ENCODE results near the gene CCP110.
"Not testable (repeated sequence)": the region's sequence is repeated elsewhere in the genome, so short reads cannot be mapped to it uniquely, and the experiment has no call there.

CCP110 gene

DNA sequence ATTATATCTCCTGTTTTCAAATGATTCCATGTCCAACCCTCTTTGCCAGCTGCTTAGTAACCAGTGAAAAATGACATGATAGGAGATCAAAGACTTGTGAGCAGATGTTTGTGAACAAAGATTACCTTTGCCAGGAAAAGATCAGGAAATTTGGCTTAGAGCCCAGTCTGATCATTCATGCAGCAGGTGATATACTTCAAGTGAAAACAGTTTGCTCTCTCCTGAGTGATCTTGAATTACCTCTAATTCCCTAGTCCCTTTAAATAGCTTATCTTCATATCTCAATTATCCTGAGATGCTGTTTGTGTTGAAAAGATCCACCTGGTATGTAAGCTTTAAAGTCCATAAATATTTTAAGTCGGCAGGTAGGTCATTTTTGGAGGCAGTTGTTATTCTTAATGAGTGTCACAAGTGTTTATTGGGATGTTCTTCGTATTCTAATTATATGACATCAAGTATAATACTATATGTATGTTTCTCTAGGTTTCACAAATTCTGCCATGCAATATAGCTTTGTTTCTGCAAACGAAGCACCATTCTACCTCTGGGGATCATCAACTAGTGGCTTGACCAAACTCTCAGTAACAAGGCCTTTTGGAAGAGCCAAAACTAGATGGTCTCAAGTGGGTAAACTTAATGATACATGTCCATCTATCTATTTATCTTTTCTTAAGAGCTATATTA, 18.5 kb downstream of the CCP110 start:
- no peak overlapping the region for H3K4me3 ChIP-seq (replicated peaks; ENCODE audit: low read depth, low read length)
- DNase-seq (ENCODE audit: low read depth) = no peak
- TF ChIP-seq, protein P1, sequence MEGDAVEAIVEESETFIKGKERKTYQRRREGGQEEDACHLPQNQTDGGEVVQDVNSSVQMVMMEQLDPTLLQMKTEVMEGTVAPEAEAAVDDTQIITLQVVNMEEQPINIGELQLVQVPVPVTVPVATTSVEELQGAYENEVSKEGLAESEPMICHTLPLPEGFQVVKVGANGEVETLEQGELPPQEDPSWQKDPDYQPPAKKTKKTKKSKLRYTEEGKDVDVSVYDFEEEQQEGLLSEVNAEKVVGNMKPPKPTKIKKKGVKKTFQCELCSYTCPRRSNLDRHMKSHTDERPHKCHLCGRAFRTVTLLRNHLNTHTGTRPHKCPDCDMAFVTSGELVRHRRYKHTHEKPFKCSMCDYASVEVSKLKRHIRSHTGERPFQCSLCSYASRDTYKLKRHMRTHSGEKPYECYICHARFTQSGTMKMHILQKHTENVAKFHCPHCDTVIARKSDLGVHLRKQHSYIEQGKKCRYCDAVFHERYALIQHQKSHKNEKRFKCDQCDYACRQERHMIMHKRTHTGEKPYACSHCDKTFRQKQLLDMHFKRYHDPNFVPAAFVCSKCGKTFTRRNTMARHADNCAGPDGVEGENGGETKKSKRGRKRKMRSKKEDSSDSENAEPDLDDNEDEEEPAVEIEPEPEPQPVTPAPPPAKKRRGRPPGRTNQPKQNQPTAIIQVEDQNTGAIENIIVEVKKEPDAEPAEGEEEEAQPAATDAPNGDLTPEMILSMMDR (IDR thresholded peaks at IDR 0.05; ENCODE audit: low read length, missing control alignments) = no peak

DNA sequence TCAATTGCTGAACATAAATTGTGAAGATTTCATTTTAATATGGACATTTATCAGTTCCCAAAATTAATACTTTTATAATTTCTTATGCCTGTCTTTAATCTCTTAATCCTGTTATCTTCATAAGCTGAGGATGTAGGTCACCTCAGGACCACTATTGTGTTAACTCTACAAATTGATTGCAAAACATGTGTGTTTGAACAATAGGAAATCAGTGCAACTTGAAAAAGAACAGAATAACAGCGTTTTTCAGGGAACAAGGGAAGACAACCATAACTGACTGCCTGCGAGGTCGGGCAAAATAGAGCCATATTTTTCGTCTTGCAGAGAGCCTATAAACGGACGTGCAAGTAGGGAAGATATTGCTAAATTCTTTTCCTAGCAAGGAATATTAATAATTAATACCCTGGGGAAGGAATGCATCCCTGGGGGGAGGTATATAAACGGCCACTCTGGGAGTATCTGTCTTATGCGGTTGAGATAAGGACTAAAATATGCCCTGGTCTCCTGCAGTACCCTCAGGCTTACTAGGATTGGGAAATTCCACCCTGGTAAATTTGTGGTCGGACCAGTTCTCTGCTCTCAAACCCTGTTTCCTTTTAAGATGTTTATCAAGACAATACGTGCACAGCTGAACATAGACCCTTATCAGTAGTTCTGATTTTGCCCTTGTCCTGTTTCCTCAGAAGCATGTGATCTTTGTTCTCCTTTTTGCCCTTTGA, 19.7 kb downstream of the CCP110 start:
- not testable (repeated sequence) for H3K4me3 ChIP-seq (replicated peaks; ENCODE audit: low read depth, low read length); DNase-seq (ENCODE audit: low read depth)

DNA sequence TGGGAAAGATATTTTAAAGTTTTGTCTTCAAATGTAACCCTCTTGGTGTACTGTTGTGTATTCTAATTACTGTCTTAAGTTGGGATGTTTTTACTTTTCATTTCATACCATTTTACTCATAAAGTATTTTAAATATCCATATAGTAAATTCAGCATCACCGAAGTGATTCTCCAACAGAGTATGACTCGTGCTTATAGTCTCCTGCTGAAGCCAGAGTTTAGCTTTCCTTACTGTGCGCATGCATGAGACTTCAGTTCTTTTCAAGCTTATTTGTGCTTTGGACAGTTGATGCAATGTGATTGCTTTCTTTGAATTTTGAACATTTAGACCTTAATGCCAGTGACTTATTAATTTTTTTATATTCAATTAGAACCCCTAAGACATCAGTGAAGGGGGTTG, 24.4 kb downstream of the CCP110 start:
- TF ChIP-seq, protein P1 (IDR thresholded peaks at IDR 0.05; ENCODE audit: low read length, missing control alignments) = no peak
- DNase-seq (ENCODE audit: low read depth) = no peak
- no peak overlapping the region for H3K4me3 ChIP-seq (replicated peaks; ENCODE audit: low read depth, low read length)

DNA sequence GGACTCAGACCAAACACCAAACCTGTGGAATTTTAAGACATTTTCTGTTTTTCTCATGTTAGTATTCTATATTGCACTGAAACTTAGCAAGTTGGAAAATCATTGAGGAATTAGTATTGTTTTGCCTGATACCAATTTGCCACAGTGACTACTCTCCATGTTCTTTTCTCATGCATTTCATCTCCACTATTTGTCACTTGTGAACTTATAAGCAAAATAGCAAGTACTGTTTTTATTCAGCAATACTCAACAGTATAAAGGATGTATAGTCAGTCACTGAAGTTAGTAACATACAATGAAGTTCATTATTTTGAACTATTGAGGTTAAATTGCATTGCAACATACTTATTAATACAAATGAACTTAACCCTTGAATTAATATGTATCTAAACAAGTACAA, 25.9 kb downstream of the CCP110 start:
- DNase-seq (ENCODE audit: low read depth) = no peak
- no peak overlapping the region for H3K4me3 ChIP-seq (replicated peaks; ENCODE audit: low read depth, low read length)
- TF ChIP-seq, protein P1 (IDR thresholded peaks at IDR 0.05; ENCODE audit: low read length, missing control alignments) = no peak

DNA sequence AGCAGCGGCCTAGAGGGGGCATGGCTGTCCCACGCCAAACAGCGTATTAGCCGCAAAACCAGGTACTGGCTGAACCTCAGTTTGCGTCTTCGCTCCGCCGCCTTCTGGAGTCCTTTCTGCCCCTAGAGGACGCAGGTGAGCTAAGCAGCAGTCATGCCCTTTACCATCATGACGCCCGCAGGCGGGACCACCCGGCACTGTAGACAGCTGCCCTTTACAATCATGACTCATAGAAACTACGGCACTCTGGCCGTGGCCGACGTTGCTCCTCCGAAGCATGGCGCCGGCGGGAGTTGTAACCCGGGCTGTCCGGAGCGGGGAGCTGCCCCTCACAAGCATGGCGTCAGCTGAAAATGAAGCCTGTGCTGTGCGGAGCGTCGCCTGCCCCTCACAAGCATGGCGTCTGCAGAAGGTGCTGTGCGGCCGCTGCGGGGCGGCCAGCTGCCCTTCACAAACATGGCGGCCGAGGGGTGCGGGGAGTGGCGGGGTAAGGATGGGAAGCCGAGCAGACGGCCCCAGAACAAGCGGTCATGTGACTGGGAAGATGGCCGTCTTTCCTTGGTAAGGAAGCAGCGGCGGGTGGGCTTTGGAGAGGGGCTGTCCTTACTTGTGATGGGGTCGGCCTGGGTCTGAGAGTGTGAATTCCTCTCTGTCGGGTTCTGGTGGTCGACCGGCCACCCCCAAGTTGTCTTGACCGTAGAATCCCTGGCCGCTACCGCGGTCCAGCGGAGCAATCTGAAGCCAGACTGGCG, 31.6 kb downstream of the CCP110 start, which contains the start of gene VPS35L:
TSS of gene VPS35L (plus strand) at position 518 of the 752 bp plus-strand sequence. CDS start at position 545, 27 bp downstream.
- DNase-seq (ENCODE audit: low read depth) = peak; percentile 99
- TF ChIP-seq, protein P1 (IDR thresholded peaks at IDR 0.05; ENCODE audit: low read length, missing control alignments) = peak; percentile 72

DNA sequence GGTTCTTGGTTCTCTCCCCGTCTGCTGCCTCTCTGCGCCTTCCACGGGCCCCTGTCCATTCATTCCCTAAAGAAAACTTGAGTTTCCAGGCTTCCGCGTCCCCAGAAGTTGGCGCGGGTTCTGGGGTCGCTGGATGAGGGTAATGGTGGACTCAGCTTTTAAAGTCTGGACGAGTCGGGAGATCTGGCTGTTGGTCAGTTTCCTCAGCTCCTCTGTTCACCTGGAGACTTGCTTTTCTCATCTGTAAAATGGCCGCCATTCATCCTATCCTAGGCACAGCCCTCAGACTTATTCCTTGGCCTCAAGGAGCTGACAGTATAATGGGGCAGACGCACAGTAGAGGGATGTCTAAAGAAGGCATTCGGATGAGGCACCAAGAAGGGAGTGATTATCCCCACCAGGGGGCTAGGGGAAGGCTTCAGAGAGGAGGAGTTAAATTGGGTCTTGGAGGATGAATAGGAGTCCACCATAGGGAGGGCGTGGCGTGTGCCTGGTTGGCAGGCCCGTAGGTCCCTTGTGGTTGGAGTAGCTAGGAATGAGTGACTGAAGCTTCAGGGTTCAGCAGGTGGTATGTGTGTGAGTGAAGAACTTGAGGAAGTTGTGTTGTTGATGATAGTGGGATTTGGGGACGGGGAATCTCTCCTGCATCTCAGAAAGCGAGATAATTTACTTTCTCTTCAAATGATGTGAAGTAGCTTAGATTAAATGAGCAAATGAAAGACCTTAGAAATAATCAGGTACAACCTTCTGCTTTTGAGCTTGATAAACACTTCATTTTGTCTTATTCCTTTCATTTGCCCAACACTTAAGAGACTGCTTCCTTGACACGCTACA, 32.4 kb downstream of the CCP110 start:
- TF ChIP-seq, protein P1 (IDR thresholded peaks at IDR 0.05; ENCODE audit: low read length, missing control alignments) = peak; percentile 21
- H3K4me3 ChIP-seq (replicated peaks; ENCODE audit: low read depth, low read length) = peak overlapping the region; percentile 98
- DNase-seq (ENCODE audit: low read depth) = peak; percentile 42

More for the DNA sequence above, 31.6 kb downstream of the CCP110 start, which contains the start of gene VPS35L:
- peak within 1 kb of the TSS; percentile 98 for H3K4me3 ChIP-seq (replicated peaks; ENCODE audit: low read depth, low read length)

Data from fibroblast of pulmonary artery (primary cell).